ENCODE data around the gene BAIAP2. TPM values are rescaled to one million over a fixed set of nuclear protein-coding genes. Genes with fewer than 3 reads are reported as not detected.

Gene BAIAP2
- total RNA-seq, 1 donor from 2014 or later = 48.7 TPM

DNA sequence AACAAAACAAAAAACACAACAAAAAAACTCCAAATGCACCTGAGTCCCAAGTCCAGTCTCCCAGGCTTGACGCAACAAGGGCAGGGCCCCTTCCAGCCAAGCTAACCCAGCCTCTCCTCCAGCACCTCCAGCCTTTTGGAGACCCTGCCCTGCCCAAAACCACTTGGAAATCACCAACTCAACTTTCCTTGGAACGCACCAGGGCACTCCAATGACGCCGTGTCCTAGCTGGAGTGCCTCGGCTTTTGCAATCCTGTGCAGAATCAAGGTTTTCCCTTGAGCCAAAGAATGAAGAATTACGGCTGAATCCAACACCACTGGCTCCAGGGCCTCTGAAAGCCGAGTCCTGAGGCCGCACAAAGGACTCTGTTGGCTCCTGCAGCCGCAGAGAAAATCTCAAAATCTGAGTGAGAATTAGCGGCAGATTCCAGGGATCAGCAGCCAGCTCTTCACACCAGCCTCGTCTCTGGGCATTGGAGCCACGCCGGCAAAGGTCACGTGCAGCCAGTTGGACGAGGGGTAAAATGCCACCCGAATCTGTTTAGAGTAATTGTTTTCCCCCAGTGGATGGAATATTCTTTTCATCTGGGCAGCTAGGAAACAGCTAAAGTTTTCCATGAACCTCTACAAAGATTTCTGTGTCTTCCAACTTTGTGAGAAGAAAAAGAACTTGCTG is 9.7 kb upstream of the BAIAP2 start:
- H3K36me3 ChIP-seq (ENCODE audit: control insufficient read depth, insufficient read depth, low read length) = no peaks in the 10 kb centered on the region
- no peak overlapping the region for H3K4me3 ChIP-seq (ENCODE audit: low read depth, low read length)
- DNase-seq (ENCODE audit: low read depth) = no peak
- TF ChIP-seq, protein P1, sequence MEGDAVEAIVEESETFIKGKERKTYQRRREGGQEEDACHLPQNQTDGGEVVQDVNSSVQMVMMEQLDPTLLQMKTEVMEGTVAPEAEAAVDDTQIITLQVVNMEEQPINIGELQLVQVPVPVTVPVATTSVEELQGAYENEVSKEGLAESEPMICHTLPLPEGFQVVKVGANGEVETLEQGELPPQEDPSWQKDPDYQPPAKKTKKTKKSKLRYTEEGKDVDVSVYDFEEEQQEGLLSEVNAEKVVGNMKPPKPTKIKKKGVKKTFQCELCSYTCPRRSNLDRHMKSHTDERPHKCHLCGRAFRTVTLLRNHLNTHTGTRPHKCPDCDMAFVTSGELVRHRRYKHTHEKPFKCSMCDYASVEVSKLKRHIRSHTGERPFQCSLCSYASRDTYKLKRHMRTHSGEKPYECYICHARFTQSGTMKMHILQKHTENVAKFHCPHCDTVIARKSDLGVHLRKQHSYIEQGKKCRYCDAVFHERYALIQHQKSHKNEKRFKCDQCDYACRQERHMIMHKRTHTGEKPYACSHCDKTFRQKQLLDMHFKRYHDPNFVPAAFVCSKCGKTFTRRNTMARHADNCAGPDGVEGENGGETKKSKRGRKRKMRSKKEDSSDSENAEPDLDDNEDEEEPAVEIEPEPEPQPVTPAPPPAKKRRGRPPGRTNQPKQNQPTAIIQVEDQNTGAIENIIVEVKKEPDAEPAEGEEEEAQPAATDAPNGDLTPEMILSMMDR (IDR thresholded peaks at IDR 0.05; ENCODE audit: insufficient read depth, low read length, severe bottlenecking) = no peak
- H3K27me3 ChIP-seq (ENCODE audit: control insufficient read depth, insufficient read depth, low read length) = peaks cover 20% of the 10 kb centered on the region
- FAIRE-seq = no peak

DNA sequence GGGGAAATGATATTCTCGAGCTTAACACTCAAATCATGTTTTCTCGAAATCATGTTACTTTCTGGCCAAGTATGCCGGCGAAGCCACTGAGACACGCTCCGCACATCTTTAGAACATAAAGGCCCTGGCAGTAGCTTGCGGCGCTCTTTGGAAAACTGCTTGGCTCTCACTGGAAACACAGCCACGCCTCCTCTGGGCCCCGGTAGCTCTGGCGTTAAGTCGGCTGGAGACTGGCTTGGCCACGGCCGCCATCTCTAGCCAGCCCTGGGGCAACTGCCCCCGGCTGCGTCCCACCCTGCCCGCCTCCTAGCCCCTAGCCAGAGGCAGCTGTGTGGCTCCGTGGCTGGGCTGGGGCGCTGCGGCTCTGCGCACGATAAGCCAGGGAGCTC is 9.2 kb upstream of the BAIAP2 start:
- Histone ChIP-seq H3K36me3 (ENCODE audit: control insufficient read depth, insufficient read depth, low read length) (no peaks in the 10 kb centered on the region), H3K4me3 (ENCODE audit: low read depth, low read length) (no peak overlapping the region), H3K27me3 (ENCODE audit: control insufficient read depth, insufficient read depth, low read length) (peaks cover 20% of the 10 kb centered on the region)
- FAIRE-seq (no peak), DNase-seq (ENCODE audit: low read depth) (no peak)
- TF ChIP-seq, protein P1 (IDR thresholded peaks at IDR 0.05; ENCODE audit: insufficient read depth, low read length, severe bottlenecking) = no peak

DNA sequence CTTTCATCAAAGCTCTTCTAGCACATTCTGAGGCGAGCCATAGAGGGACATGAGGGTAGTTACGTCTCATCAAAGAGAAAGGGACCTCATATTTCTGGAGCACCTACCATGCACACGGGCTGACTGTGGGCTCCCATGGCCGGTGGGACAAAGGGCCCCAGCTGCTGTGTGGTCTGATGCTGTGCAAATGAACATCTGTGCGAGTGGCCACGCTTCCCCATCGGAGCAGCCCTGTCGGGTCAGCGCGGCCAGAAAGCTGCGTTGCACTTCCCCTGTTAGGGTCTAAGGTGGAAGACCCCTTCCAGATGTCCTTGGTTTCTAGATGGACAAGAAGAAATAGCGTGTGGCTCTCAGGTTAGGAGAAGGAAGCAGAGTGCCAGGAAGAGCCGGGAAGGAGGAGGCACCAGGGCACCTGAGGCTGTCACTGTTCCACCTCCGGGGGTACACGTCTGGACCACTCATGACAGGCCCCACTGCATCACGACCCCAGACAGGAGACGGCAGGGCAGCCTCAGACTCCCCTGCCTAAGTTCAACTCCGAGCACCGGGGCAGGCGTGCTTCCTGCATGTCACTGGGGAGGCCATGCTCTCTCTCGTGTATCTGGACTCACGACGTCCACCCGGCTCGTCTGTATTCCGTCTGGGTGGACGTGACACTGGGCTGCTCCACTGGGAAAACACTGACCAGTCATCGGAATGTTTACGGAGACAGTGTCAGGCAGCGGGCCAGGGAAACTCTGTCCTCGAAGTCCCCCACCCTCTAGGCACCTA is 8.5 kb upstream of the BAIAP2 start:
- no peak for FAIRE-seq

DNA sequence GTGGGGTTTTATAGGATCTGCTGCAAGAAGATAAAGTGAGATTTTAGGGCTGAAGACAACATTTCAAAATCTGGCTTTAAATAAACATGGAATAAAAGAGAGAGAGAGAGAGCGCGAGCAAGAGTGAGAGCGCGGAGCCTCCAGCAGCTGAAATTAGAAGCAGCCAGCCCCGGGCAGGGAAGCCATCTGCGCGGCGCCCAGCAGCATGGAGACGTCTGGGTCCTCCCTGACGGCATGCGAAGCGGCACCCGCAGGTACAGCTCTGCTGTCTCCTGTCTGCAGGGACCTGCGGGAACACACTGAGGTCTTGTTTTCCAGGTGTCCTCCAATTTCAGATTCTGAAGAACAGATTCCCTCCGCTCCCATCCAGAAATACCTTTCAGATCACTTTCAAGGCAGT is 7.9 kb upstream of the BAIAP2 start:
- DNase-seq (ENCODE audit: low read depth) (no peak), FAIRE-seq (no peak)
- TF ChIP-seq, protein P1 (IDR thresholded peaks at IDR 0.05; ENCODE audit: insufficient read depth, low read length, severe bottlenecking) = no peak
- Histone ChIP-seq H3K4me3 (ENCODE audit: low read depth, low read length) (no peak overlapping the region), H3K27me3 (ENCODE audit: control insufficient read depth, insufficient read depth, low read length) (peaks cover 20% of the 10 kb centered on the region), H3K36me3 (ENCODE audit: control insufficient read depth, insufficient read depth, low read length) (no peaks in the 10 kb centered on the region)

More for the DNA sequence above, 8.5 kb upstream of the BAIAP2 start:
- Histone ChIP-seq H3K4me3 (ENCODE audit: low read depth, low read length) (no peak overlapping the region), H3K27me3 (ENCODE audit: control insufficient read depth, insufficient read depth, low read length) (peaks cover 20% of the 10 kb centered on the region), H3K36me3 (ENCODE audit: control insufficient read depth, insufficient read depth, low read length) (no peaks in the 10 kb centered on the region)
- TF ChIP-seq, protein P1 (IDR thresholded peaks at IDR 0.05; ENCODE audit: insufficient read depth, low read length, severe bottlenecking) = no peak
- no peak for DNase-seq (ENCODE audit: low read depth)

DNA sequence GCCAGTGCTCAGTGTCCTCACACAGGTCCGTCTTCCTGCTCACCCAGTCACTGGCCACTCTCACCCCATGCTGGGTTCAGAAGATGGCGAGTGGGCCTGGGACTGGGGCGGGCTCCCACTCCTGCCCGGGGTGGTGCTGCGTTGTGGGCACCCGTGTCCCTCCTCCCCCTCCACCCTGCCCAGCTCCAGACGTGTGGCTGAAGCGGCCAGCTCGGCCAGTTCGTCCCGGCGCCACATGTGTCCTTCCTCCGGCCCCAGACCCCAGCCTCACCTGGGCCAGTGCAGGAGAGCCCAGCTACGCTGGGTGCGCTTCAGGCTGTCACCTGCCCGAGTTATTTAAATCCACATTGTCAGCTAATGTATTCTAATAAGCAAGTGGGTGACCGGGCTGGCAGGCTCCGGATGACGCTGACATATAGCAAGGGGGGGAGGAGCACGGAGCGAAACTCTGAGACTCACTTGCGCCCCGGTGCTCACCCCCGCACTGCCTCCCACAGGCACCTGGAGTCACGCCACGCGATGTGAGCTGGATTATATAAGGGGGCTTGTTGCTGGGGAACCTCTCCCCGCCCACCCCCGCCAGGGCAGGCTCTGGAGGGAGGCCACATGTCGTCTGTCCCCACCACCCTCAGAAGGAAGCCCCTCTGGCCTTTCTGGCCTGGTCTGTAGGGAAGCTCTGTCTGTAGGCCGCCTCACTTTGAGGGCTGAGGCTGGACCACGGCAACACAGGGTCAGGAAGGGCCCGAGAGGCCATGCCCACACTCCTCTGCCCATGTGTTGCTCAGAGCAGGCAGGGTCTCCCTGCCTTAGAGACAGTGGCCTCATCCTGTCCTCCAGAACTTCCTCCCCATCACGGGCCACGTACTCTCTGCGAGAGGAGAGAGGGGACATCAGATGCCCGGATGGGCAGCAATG is 7.1 kb upstream of the BAIAP2 start:
- DNase-seq (ENCODE audit: low read depth) (no peak), FAIRE-seq (no peak)
- peaks cover 20% of the 10 kb centered on the region for H3K27me3 ChIP-seq (ENCODE audit: control insufficient read depth, insufficient read depth, low read length)
- no peaks in the 10 kb centered on the region for H3K36me3 ChIP-seq (ENCODE audit: control insufficient read depth, insufficient read depth, low read length)
- TF ChIP-seq, protein P1 (IDR thresholded peaks at IDR 0.05; ENCODE audit: insufficient read depth, low read length, severe bottlenecking) = no peak
- no peak overlapping the region for H3K4me3 ChIP-seq (ENCODE audit: low read depth, low read length)

Measured in bronchial epithelial cell (primary cell).